Activated CD8-positive, alpha-beta T cell treated with anti-CD3 and anti-CD28 coated beads for 36 hours (primary cell): ENCODE results near the gene SUPT20HL2. TPM values are rescaled to one million over a fixed set of nuclear protein-coding genes. Genes with fewer than 3 reads are reported as not detected.
A peak's percentile ranks its signal among the peaks of the same experiment; 100 is the strongest.

ENCODE experiments used
- ATAC-seq: fragments of 200-7000 bp; cut with Tn5 transposase; one replicate; pipeline ENCODE4 v1.10.0; 2021; ENCODE audit warnings: mild to moderate bottlenecking, moderate library complexity
- CTCF ChIA-PET: fragments of 350-600 bp; sonication (Branson Sonifier 250); formaldehyde crosslinking; loops from one replicate; lab custom pipeline; 2021; ENCODE audit warnings: antibody characterized with exemption; lab: Charles Lee
- POLR2A ChIA-PET: fragments of 350-600 bp; sonication (Branson Sonifier 250); formaldehyde crosslinking; loops from one replicate; lab custom pipeline; 2021; ENCODE audit warnings: antibody characterized with exemption; lab: Charles Lee
- DNase-seq: peaks from one replicate; pipeline ENCODE4 v3.0.0-alpha.2; 2020
- H3K27ac Mint-ChIP-seq: one replicate; pipeline ENCODE4 v1.8.0; 2021; ENCODE audit warnings: mild to moderate bottlenecking, mixed read lengths
- H3K27me3 Mint-ChIP-seq: one replicate; pipeline ENCODE4 v1.8.0; 2021; ENCODE audit warnings: mixed read lengths
- H3K36me3 Mint-ChIP-seq: one replicate; pipeline ENCODE4 v1.8.0; 2021; ENCODE audit warnings: low read depth, mixed read lengths
- H3K4me1 Mint-ChIP-seq: one replicate; pipeline ENCODE4 v1.8.0; 2021; ENCODE audit warnings: low read depth, mixed read lengths
- H3K4me3 Mint-ChIP-seq: one replicate; pipeline ENCODE4 v1.8.0; 2021; ENCODE audit warnings: mild to moderate bottlenecking, moderate library complexity, mixed read lengths
- H3K9me3 Mint-ChIP-seq: one replicate; pipeline ENCODE4 v1.8.0; 2021; ENCODE audit warnings: mixed read lengths
- CTCF ChIP-seq: fragments of 200-600 bp; IDR thresholded peaks from one replicate; pipeline ENCODE4 v1.8.0; 2022; ENCODE audit warnings: antibody characterized with exemption, mild to moderate bottlenecking
- intact Hi-C: fragments of 100-400 bp; cut with micrococcal nuclease; formaldehyde crosslinking; loops from one replicate; pipeline ENCODE4 v1.10.0; 2022
- total RNA-seq, 2 experiments: library from RNA; stranded (reverse); gene quantifications; one replicate each; pipeline ENCODE4 v1.2.3, GENCODE V29; 2021

Gene SUPT20HL2
- total RNA-seq, 2 experiments from 2014 or later, result not detected

GRCh38 chrX:24298191-24298590, 15.7 kb downstream of the SUPT20HL2 start:
- DNase-seq (no peak), ATAC-seq (no peak)
- ChIA-PET POLR2A (no interaction called here), CTCF (no interaction called here)
- H3K27me3 Mint-ChIP-seq, result no peaks in the 10 kb centered on the region
- no peak overlapping the region for H3K4me3 Mint-ChIP-seq
- no peak overlapping the region for H3K27ac Mint-ChIP-seq
- intact Hi-C loops, result no loop called here
- H3K4me1 Mint-ChIP-seq, result no peaks in the 10 kb centered on the region
- no peaks in the 10 kb centered on the region for H3K9me3 Mint-ChIP-seq
- no peak for TF ChIP-seq CTCF
- no peaks in the 10 kb centered on the region for H3K36me3 Mint-ChIP-seq

GRCh38 chrX:24294619-24295018, 19.2 kb downstream of the SUPT20HL2 start:
- Mint-ChIP-seq H3K27ac (no peak overlapping the region), H3K36me3 (no peaks in the 10 kb centered on the region), H3K4me1 (no peaks in the 10 kb centered on the region), H3K27me3 (no peaks in the 10 kb centered on the region), H3K4me3 (no peak overlapping the region), H3K9me3 (no peaks in the 10 kb centered on the region)
- ChIA-PET POLR2A (no interaction called here), CTCF (interaction anchor here (1.0 to 1.2 kb wide), 3 partner anchors 13 to 34 kb away, joined by 3 read pairs; no protein-coding TSS in a partner anchor)
- DNase-seq (peak; percentile 64), ATAC-seq (no peak)
- intact Hi-C loops, result no loop called here
- no peak for TF ChIP-seq CTCF

GRCh38 chrX:24293412-24293811, 20.5 kb downstream of the SUPT20HL2 start:
- intact Hi-C loops, result no loop called here
- no peak overlapping the region for H3K27ac Mint-ChIP-seq
- ChIA-PET CTCF (interaction anchor here (1.0 to 1.4 kb wide), 3 partner anchors 34 to 78 kb away, joined by 3 to 5 read pairs (median 3); no protein-coding TSS in a partner anchor), POLR2A (interaction anchor here (0.6 kb wide), 1 partner anchor 92 kb away, joined by 3 read pairs; no protein-coding TSS in a partner anchor)
- no peaks in the 10 kb centered on the region for H3K9me3 Mint-ChIP-seq
- TF ChIP-seq CTCF, result no peak
- H3K4me1 Mint-ChIP-seq, result no peaks in the 10 kb centered on the region
- H3K36me3 Mint-ChIP-seq, result no peaks in the 10 kb centered on the region
- no peak overlapping the region for H3K4me3 Mint-ChIP-seq
- H3K27me3 Mint-ChIP-seq, result no peaks in the 10 kb centered on the region
- ATAC-seq (no peak), DNase-seq (no peak)

- H3K9me3 Mint-ChIP-seq, result no peaks in the 10 kb centered on the region
- DNase-seq (no peak), ATAC-seq (no peak)
- POLR2A ChIA-PET, result no interaction called here
- intact Hi-C loops, result no loop called here
- no peak overlapping the region for H3K4me3 Mint-ChIP-seq
- no peaks in the 10 kb centered on the region for H3K27me3 Mint-ChIP-seq
- no peak overlapping the region for H3K27ac Mint-ChIP-seq
- H3K36me3 Mint-ChIP-seq, result no peaks in the 10 kb centered on the region
- CTCF ChIA-PET, result interaction anchor here (1.4 kb wide), 1 partner anchor 33 kb away, joined by 3 read pairs; no protein-coding TSS in a partner anchor
- H3K4me1 Mint-ChIP-seq, result no peaks in the 10 kb centered on the region
- TF ChIP-seq CTCF, result no peak
Observed at GRCh38 chrX:24292353-24292752, 21.5 kb downstream of the SUPT20HL2 start.

DNA sequence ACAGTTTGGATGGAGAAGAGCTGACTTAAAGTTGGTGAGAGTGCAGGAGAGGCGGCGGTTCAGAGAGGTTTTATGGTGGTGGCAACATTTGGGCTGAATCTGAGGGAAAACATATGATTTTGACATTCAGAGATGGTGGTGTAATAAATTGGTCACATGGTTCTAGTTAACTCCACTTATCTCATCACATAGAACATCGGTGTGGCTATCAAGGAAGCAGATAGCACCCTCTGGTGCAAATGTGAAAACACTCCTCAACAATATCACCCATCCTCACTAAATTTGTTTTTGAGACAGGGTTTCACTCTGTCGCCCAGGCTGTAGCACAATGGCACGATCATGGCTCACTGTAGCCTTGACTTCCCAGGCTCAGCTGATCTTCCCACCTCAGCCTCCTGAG, 28.8 kb downstream of the SUPT20HL2 start:
- POLR2A ChIA-PET, result no interaction called here
- H3K9me3 Mint-ChIP-seq, result no peaks in the 10 kb centered on the region
- H3K27ac Mint-ChIP-seq, result no peak overlapping the region
- no peak for TF ChIP-seq CTCF
- intact Hi-C loops, result no loop called here
- ATAC-seq (no peak), DNase-seq (no peak)
- CTCF ChIA-PET, result interaction anchor here (1.2 kb wide), 1 partner anchor 15 kb away, joined by 3 read pairs; no protein-coding TSS in a partner anchor
- H3K27me3 Mint-ChIP-seq, result peaks cover 8% of the 10 kb centered on the region
- H3K4me3 Mint-ChIP-seq, result no peak overlapping the region
- peaks cover 4% of the 10 kb centered on the region for H3K4me1 Mint-ChIP-seq
- H3K36me3 Mint-ChIP-seq, result no peaks in the 10 kb centered on the region
